ENCODE data around the gene LRFN4.

DNA sequence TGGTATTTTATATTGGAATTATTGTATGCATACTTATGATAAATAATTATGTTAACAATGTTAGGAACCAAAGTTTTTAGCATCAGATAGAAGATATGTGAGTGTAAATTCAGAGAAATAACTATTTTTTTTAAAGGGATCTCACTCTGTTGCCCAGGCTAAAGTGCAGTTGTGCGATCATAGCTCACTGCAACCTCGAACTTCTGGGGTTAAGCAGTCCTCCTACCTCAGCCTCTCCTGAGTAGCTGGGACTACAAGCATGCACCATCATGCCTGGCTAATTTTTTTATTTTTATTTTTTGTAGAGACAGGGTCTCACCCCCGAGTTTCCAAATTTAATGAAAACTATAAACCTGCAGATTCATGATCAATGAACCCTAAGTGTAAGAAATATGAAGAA, 47.3 kb upstream of the LRFN4 start:
- no peak for TF ChIP-seq CTCF (IDR thresholded peaks at IDR 0.05; ENCODE audit: low read depth, low read length, missing input control)
- no peak for TF ChIP-seq HNF4A (conservative IDR thresholded peaks at IDR 0.05)
- TF ChIP-seq, protein P1, sequence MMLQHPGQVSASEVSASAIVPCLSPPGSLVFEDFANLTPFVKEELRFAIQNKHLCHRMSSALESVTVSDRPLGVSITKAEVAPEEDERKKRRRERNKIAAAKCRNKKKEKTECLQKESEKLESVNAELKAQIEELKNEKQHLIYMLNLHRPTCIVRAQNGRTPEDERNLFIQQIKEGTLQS (IDR thresholded peaks at IDR 0.05): no peak
- TF ChIP-seq MAX (IDR thresholded peaks at IDR 0.05): no peak
- TF ChIP-seq, protein P2, sequence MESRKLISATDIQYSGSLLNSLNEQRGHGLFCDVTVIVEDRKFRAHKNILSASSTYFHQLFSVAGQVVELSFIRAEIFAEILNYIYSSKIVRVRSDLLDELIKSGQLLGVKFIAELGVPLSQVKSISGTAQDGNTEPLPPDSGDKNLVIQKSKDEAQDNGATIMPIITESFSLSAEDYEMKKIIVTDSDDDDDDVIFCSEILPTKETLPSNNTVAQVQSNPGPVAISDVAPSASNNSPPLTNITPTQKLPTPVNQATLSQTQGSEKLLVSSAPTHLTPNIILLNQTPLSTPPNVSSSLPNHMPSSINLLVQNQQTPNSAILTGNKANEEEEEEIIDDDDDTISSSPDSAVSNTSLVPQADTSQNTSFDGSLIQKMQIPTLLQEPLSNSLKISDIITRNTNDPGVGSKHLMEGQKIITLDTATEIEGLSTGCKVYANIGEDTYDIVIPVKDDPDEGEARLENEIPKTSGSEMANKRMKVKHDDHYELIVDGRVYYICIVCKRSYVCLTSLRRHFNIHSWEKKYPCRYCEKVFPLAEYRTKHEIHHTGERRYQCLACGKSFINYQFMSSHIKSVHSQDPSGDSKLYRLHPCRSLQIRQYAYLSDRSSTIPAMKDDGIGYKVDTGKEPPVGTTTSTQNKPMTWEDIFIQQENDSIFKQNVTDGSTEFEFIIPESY (IDR thresholded peaks at IDR 0.05): no peak
- TF ChIP-seq RXRA (IDR thresholded peaks at IDR 0.05): no peak
- no peak for TF ChIP-seq REST (IDR thresholded peaks at IDR 0.05)
- no peak for TF ChIP-seq JUND (IDR thresholded peaks at IDR 0.05)

Measured in liver (tissue), 3 donors.